Astrocyte of the spinal cord (primary cell): ENCODE measurements around the gene SLC35C1.
"Not testable (repeated sequence)": the region's sequence is repeated elsewhere in the genome, so short reads cannot be mapped to it uniquely, and the experiment has no call there.

Experiments used
- DNase-seq: peaks from one replicate; pipeline ENCODE4 v3.0.0; 2011; ENCODE audit warnings: low read depth, low spot score
- H3K4me3 ChIP-seq: 2 replicates; pipeline ENCODE4 v1.5.1; 2011; ENCODE audit warnings: low read depth, mild to moderate bottlenecking, low read length, moderate library complexity
- in situ Hi-C: cut with HindIII; loops from 2 replicates; pipeline ENCODE4 v1.10.0; 2017; ENCODE audit warnings: low sequenced_read_pairs
- TF ChIP-seq, protein P1 (sequence below): IDR thresholded peaks from 2 replicates; pipeline ENCODE4 v1.5.1; 2012; ENCODE audit warnings: low read depth, mild to moderate bottlenecking, low read length, inconsistent platforms

SLC35C1 gene

DNA sequence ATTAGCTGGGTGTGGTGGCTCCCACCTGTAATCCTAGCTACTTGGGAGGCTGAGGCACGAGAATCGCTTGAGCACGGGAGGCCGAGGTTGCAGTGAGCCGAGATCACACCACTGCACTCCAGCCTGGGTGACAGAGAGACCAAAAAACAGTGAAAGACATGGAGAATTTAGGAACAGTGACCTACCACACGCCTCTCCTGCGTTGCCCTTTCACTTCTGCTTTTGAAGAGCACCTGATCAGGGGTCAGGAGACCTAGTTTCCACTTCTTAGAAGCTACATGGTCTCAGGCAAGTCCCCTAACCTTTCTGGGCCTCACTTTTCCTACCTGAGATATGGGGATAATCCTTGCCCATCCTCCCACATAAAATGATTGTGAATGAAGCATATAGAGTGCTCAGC lies 12.2 kb downstream of the SLC35C1 start:
- TF ChIP-seq, protein P1, sequence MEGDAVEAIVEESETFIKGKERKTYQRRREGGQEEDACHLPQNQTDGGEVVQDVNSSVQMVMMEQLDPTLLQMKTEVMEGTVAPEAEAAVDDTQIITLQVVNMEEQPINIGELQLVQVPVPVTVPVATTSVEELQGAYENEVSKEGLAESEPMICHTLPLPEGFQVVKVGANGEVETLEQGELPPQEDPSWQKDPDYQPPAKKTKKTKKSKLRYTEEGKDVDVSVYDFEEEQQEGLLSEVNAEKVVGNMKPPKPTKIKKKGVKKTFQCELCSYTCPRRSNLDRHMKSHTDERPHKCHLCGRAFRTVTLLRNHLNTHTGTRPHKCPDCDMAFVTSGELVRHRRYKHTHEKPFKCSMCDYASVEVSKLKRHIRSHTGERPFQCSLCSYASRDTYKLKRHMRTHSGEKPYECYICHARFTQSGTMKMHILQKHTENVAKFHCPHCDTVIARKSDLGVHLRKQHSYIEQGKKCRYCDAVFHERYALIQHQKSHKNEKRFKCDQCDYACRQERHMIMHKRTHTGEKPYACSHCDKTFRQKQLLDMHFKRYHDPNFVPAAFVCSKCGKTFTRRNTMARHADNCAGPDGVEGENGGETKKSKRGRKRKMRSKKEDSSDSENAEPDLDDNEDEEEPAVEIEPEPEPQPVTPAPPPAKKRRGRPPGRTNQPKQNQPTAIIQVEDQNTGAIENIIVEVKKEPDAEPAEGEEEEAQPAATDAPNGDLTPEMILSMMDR: no peak
- in situ Hi-C loops: no loop called here
- no peak overlapping the region for H3K4me3 ChIP-seq
- DNase-seq: no peak

DNA sequence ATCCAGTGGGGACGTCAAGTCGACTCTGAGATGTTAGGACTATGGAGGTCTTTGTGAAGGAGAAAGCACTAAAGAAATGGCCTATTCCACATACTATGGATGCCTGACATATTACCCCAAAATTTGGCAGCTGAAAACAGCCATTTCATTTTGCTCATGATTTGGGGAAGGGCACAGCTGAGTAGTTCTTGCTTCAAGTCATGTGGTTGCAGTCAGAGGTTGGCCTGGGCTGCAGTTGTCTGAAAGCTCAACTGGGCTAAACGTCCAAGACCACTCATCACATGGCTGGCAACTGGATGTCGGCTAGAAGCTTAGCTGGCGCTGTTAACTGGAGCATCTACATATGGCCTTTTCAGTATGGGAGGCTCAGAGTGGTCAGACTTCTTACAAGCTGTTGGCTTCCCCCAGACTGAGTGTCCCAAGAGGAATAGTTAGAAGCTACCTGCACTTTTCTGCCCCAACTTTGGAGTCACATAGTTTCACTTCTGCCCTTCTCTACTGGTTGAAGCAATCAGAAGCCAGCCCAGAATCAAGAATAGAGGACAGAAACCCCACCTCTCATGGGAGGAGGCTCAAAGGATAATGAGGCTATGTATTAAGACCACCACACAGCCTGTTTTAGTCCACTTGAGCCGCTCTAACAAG lies 14.1 kb downstream of the SLC35C1 start:
- DNase-seq: no peak
- in situ Hi-C loops: no loop called here
- TF ChIP-seq, protein P1: no peak
- H3K4me3 ChIP-seq: no peak overlapping the region

DNA sequence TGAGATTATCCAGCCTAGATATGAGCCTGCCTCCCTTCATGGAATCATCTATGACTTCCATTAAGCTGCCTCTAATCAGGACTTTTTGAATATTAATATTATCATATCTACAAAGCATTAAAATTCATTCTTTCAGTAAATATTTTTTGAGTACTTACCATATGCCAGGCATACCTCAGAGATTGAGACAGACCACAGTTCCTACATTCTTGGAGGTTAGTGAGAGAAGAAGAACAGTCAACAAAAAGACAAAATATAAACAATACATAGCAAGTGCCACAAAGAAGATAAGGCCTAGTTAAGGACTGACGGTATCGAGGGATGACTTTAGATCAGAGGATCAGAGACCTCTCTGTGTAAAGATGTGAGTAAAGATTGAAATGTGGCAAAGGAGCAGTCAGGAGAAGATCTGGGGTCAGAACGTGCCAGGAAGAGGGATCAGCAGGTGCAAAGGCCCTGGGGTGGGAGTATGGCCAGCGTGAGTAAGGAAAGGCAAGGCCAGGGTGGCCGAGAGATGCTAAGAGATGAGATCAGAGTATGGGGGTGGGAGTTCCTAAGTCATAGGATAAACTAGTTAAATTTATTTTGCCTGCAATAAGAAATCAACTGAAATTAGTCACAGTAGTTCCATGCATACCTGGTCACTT lies 15.4 kb downstream of the SLC35C1 start:
- no peak overlapping the region for H3K4me3 ChIP-seq
- in situ Hi-C loops: no loop called here
- TF ChIP-seq, protein P1: no peak
- no peak for DNase-seq

DNA sequence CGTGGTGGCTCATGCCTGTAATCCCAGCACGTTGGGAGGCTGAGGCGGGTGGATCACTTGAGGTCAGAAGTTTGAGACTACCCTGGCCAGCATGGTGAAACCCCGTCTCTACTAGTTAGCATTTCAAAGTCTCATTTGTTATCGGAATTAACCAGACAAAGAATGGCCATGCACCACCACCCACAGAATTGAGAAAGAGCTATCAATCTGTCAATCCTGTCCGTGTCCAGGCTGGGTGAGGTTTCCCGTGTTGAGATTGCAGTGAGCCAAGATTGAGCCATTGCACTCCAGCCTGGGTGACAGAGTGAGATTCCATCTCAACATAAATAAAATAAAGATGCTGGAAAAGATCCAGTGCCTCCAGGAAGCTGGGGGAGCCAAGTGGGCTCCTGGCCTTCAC lies 21.5 kb downstream of the SLC35C1 start:
- not testable (repeated sequence) for DNase-seq

DNA sequence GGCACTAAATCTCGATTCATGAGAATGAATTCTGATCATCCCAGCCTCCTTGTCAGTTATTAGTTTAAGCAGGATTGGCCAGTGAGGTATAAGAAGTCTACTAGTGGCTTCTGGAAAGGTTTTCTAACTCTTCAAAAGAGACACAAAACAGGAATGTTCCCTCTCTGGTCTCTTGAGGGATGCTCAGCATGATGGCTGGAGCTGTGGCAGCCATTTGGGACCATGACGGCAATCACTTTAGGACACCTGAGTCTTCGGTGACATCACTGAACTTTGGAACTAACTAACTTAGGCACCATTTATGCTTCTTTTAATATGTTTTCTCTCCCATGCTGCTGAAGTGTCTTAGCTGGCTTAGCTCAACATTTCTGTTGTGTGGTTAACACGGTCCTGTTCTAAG lies 22.2 kb downstream of the SLC35C1 start:
- H3K4me3 ChIP-seq: no peak overlapping the region
- DNase-seq: no peak
- in situ Hi-C loops: no loop called here
- TF ChIP-seq, protein P1: no peak

More for the DNA sequence above, 21.5 kb downstream of the SLC35C1 start:
- in situ Hi-C loops, H3K4me3 ChIP-seq: not testable (repeated sequence)

DNA sequence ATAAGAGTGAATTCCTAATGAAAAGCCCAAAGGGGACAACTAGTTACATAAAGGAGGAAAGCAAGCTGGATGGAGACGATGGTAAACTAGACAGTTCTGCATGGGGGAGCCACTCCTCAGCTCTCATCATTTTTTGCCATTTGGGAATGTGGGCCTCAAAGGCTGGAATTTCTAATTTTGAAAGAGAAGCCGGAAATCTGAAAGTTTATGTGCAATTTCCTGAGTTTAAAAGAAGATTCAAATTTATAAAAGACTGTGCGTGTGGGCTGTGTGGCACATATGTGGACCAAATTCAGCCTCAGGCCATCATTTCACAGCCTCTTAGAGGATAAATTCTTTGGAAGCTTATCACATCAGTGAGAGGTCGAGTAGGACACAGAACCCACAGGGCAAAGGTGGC lies 24.0 kb downstream of the SLC35C1 start:
- TF ChIP-seq, protein P1: no peak
- in situ Hi-C loops: no loop called here
- H3K4me3 ChIP-seq: no peak overlapping the region
- no peak for DNase-seq

DNA sequence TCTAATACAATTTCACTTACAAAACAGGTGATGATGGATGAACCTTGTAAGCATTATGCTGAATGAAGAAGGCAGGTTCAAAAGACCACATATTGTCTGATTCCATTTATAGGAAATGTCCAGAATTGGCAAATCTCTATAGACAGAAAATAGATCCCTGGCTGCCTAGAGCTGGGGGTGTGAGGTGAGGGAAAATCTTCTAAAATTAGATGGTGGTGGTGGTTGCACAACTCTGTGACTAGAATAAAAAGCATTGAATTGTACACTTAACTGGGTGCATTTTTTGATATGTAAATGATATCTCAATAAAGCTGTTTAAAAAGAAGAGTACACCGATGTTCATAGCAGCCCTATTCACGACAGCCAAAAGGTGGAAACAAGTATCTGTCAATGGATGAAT lies 25.6 kb downstream of the SLC35C1 start:
- TF ChIP-seq, protein P1: no peak
- in situ Hi-C loops: no loop called here
- no peak for DNase-seq
- H3K4me3 ChIP-seq: no peak overlapping the region
